IMR-90 (cell line): ENCODE results near the gene DCC.

Experiments used
- CEBPB ChIP-seq: IDR thresholded peaks from 2 replicates; pipeline ENCODE4 v1.6.1; 2012; ENCODE audit warnings: low read depth, low read length, improper control_type of control experiment
- CHD1 ChIP-seq: IDR thresholded peaks from 2 replicates; pipeline ENCODE4 v1.6.1; 2012; ENCODE audit warnings: low read depth, low read length, improper control_type of control experiment
- POLR2A ChIP-seq: IDR thresholded peaks from 2 replicates; pipeline ENCODE4 v1.6.1; 2012; ENCODE audit warnings: mild to moderate bottlenecking, low read depth, low read length
- RCOR1 ChIP-seq: IDR thresholded peaks from 2 replicates; pipeline ENCODE4 v1.6.1; 2012; ENCODE audit warnings: mild to moderate bottlenecking, low read length, improper control_type of control experiment; ENCODE audit not compliant: insufficient replicate concordance
- RFX5 ChIP-seq: IDR thresholded peaks from 2 replicates; pipeline ENCODE4 v1.8.0; 2012; ENCODE audit warnings: low read depth, mild to moderate bottlenecking, low read length, moderate library complexity
- SMC3 ChIP-seq: fragments of 150-350 bp; IDR thresholded peaks from 2 replicates; pipeline ENCODE4 v1.6.1; 2016; ENCODE audit warnings: low read depth, mild to moderate bottlenecking, antibody characterized with exemption, low read length, moderate library complexity
- TF ChIP-seq, protein P1 (sequence below): conservative IDR thresholded peaks from 2 replicates; pipeline ENCODE4 v1.5.1; 2012; ENCODE audit warnings: mild to moderate bottlenecking, low read depth, low read length, improper control_type of control experiment

DNA sequence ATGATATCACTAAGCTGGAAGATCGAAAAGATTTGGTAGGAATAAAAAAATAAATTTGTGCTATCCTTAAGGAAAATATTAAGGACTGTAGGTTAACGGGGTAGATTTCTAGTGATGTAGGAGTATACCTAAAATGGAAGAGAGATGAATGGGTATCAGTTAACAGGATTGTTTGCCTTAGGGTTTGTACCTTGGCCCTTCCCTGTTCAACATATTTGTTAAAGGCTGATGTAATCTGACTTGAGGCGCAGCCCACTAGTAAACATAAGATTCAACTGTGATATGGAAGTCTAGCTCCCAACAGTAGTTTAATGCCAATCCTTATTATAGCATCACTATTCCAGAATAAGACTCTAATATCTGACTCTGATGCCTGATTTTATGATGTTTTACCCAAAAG, 685.2 kb downstream of the DCC start:
- no peak for TF ChIP-seq CEBPB
- TF ChIP-seq, protein P1, sequence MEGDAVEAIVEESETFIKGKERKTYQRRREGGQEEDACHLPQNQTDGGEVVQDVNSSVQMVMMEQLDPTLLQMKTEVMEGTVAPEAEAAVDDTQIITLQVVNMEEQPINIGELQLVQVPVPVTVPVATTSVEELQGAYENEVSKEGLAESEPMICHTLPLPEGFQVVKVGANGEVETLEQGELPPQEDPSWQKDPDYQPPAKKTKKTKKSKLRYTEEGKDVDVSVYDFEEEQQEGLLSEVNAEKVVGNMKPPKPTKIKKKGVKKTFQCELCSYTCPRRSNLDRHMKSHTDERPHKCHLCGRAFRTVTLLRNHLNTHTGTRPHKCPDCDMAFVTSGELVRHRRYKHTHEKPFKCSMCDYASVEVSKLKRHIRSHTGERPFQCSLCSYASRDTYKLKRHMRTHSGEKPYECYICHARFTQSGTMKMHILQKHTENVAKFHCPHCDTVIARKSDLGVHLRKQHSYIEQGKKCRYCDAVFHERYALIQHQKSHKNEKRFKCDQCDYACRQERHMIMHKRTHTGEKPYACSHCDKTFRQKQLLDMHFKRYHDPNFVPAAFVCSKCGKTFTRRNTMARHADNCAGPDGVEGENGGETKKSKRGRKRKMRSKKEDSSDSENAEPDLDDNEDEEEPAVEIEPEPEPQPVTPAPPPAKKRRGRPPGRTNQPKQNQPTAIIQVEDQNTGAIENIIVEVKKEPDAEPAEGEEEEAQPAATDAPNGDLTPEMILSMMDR = no peak
- TF ChIP-seq POLR2A = no peak
- TF ChIP-seq CHD1 = no peak
- no peak for TF ChIP-seq RFX5
- TF ChIP-seq RCOR1 = no peak
- TF ChIP-seq SMC3 = no peak
